Naive thymus-derived CD4-positive, alpha-beta T cell (primary cell): ENCODE results near the gene REL. TPM values are rescaled to one million over a fixed set of nuclear protein-coding genes. Genes with fewer than 3 reads are reported as not detected.
A peak's percentile ranks its signal among the peaks of the same experiment; 100 is the strongest.
"Not testable (repeated sequence)": the region's sequence is repeated elsewhere in the genome, so short reads cannot be mapped to it uniquely, and the experiment has no call there.

ENCODE experiments used
- ATAC-seq: fragments of 150-1000 bp; cut with Tn5 transposase; 2 replicates; pipeline ENCODE4 v1.10.0; 2021; ENCODE audit warnings: mild to moderate bottlenecking, moderate library complexity
- CTCF ChIA-PET: fragments of 350-600 bp; sonication (Branson Sonifier 250); formaldehyde crosslinking; loops from one replicate; lab custom pipeline; 2021; ENCODE audit warnings: antibody characterized with exemption; lab: Charles Lee
- POLR2A ChIA-PET: fragments of 350-600 bp; sonication (Branson Sonifier 250); formaldehyde crosslinking; loops from one replicate; lab custom pipeline; 2021; ENCODE audit warnings: antibody characterized with exemption, inconsistent platforms; lab: Charles Lee
- DNase-seq, 9 donors: peaks; one replicate each; pipeline versions ENCODE4 v3.0.0 to v3.0.0-alpha.2; 2020 to 2022; ENCODE audit warnings: mixed read lengths in 1 of 9
- H3K27ac ChIP-seq: one replicate; pipeline ENCODE4 v1.7.0; 2013; ENCODE audit warnings: mild to moderate bottlenecking, low read depth, low read length, moderate library complexity
- H3K27me3 ChIP-seq, 2 donors: one replicate each; pipeline ENCODE4 v1.7.0; 2013; ENCODE audit warnings: low read length in 2 of 2, mild to moderate bottlenecking in 2 of 2, moderate library complexity in 2 of 2; ENCODE audit not compliant: control insufficient read depth in 2 of 2, insufficient read depth in 2 of 2
- H3K36me3 ChIP-seq, 3 experiments: 1 replicate in 2 of 3; 2 replicates in 1 of 3; pipeline ENCODE4 v1.7.0; 2013; ENCODE audit warnings: low read length in 3 of 3, mild to moderate bottlenecking in 3 of 3, moderate library complexity in 1 of 3; ENCODE audit not compliant: insufficient read depth in 3 of 3, control insufficient read depth in 2 of 3
- H3K4me1 ChIP-seq, 2 donors: one replicate each; pipeline ENCODE4 v1.7.0; 2013; ENCODE audit warnings: low read length in 2 of 2, mild to moderate bottlenecking in 2 of 2, moderate library complexity in 1 of 2; ENCODE audit not compliant: control insufficient read depth in 2 of 2, insufficient read depth in 2 of 2
- H3K4me3 ChIP-seq: 2 replicates; pipeline ENCODE4 v1.7.0; 2013; ENCODE audit warnings: mild to moderate bottlenecking, low read length
- H3K9me3 ChIP-seq, 3 experiments: 1 replicate in 2 of 3; 2 replicates in 1 of 3; pipeline ENCODE4 v1.7.0; 2013; ENCODE audit warnings: low read length in 3 of 3; ENCODE audit not compliant: control insufficient read depth in 2 of 3
- H3K27ac Mint-ChIP-seq, 9 donors: one replicate each; pipeline ENCODE4 v1.8.0; 2020 to 2022; ENCODE audit warnings: mixed read lengths in 9 of 9, mild to moderate bottlenecking in 8 of 9, moderate library complexity in 5 of 9, inconsistent platforms in 2 of 9
- H3K27me3 Mint-ChIP-seq, 5 donors: one replicate each; pipeline ENCODE4 v1.8.0; 2021 to 2022; ENCODE audit warnings: mixed read lengths in 5 of 5, mild to moderate bottlenecking in 1 of 5
- H3K36me3 Mint-ChIP-seq, 5 donors: one replicate each; pipeline ENCODE4 v1.8.0; 2020 to 2022; ENCODE audit warnings: mixed read lengths in 5 of 5, mild to moderate bottlenecking in 3 of 5, inconsistent platforms in 1 of 5
- H3K4me1 Mint-ChIP-seq, 7 donors: one replicate each; pipeline ENCODE4 v1.8.0; 2020 to 2022; ENCODE audit warnings: mixed read lengths in 7 of 7, mild to moderate bottlenecking in 3 of 7, inconsistent platforms in 1 of 7
- H3K4me3 Mint-ChIP-seq, 10 donors: one replicate each; pipeline ENCODE4 v1.8.0; 2020 to 2022; ENCODE audit warnings: mild to moderate bottlenecking in 10 of 10, mixed read lengths in 10 of 10, moderate library complexity in 6 of 10, inconsistent platforms in 2 of 10
- H3K9me3 Mint-ChIP-seq, 11 donors: one replicate each; pipeline ENCODE4 v1.8.0; 2020 to 2022; ENCODE audit warnings: mixed read lengths in 11 of 11, mild to moderate bottlenecking in 4 of 11, inconsistent platforms in 1 of 11, moderate library complexity in 1 of 11
- intact Hi-C, 2 donors: fragments of 100-400 bp; cut with micrococcal nuclease; formaldehyde crosslinking; loops; one replicate each; pipeline ENCODE4 v1.15.1; 2023
- polyA plus RNA-seq, 2 donors: library from polyadenylated mRNA; unstranded; fragments of 300-500 nt; fragmentation: Illumina TruSeq; gene quantifications; one replicate each; pipeline ENCODE4 v1.2.3, GENCODE V29; 2021
- total RNA-seq, 6 experiments: library from RNA in 5 of 6; stranded (reverse) in 5 of 6; gene quantifications; 1 replicate in 5 of 6; 2 replicates in 1 of 6; pipeline ENCODE4 v1.2.3 and lab custom pipeline; 2021 to 2026

The REL gene
- total and polyA plus RNA-seq, 7 experiments from 2014 or later, result 10.9 to 78.8 (median 21.8) TPM

- peak overlapping the region in 1 of 10 donors; percentile 6 for H3K4me3 Mint-ChIP-seq
- Histone ChIP-seq H3K4me3 (no peak overlapping the region), H3K9me3 (no peaks in the 10 kb centered on the region), H3K4me1 (no peaks in the 10 kb centered on the region), H3K36me3 (peaks cover 0 to 20% (median 20%) of the 10 kb centered on the region in 3 experiments), H3K27ac (no peak overlapping the region), H3K27me3 (no peaks in the 10 kb centered on the region)
- POLR2A ChIA-PET, result no interaction called here
- intact Hi-C loops, result no loop called here
- peaks cover 0 to 22% (median 20%) of the 10 kb centered on the region in 5 donors for H3K36me3 Mint-ChIP-seq
- no peaks in the 10 kb centered on the region for H3K27me3 Mint-ChIP-seq
- DNase-seq (no peak), ATAC-seq (peak; percentile 15)
- peaks cover 0 to 13% (median 4%) of the 10 kb centered on the region in 7 donors for H3K4me1 Mint-ChIP-seq
- CTCF ChIA-PET, result no interaction called here
- H3K9me3 Mint-ChIP-seq, result no peaks in the 10 kb centered on the region
- H3K27ac Mint-ChIP-seq, result peak overlapping the region in 3 of 9 donors; percentile 10 to 64 (median 49)
Measured at GRCh38 chr2:60906395-60906794, 25.0 kb downstream of the REL start.

DNA sequence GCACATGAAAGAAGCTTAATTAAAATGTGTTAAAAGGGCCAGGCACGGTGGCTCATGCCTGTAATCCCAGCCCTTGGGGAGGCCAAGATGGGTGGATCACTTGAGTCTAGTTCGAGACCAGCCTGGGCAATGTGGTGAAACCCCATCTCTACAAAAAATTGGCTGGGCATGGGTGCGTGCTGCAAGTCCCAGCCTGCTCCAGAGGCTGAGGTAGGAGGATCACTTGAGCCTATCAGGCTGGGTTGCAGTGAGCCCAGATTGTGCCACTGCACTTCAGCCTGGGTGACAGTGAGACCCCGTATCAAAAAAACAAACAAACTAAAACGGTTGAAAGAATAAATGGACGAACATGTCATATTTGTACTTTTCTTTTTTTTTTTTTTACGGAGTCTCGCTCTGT is 26.0 kb downstream of the REL start:
- no peaks in the 10 kb centered on the region for H3K27me3 Mint-ChIP-seq
- POLR2A ChIA-PET, result no interaction called here
- intact Hi-C loops, result no loop called here
- H3K4me3 Mint-ChIP-seq, result no peak overlapping the region
- Histone ChIP-seq H3K9me3 (no peaks in the 10 kb centered on the region), H3K36me3 (peaks cover 0 to 15% (median 13%) of the 10 kb centered on the region in 3 experiments), H3K4me1 (no peaks in the 10 kb centered on the region), H3K27me3 (no peaks in the 10 kb centered on the region), H3K27ac (no peak overlapping the region), H3K4me3 (no peak overlapping the region)
- ATAC-seq, result peak; percentile 12
- no peaks in the 10 kb centered on the region for H3K9me3 Mint-ChIP-seq
- CTCF ChIA-PET, result no interaction called here
- DNase-seq, result no peak
- peaks cover 0 to 20% (median 14%) of the 10 kb centered on the region in 5 donors for H3K36me3 Mint-ChIP-seq
- H3K27ac Mint-ChIP-seq, result no peak overlapping the region
- H3K4me1 Mint-ChIP-seq, result peaks cover 0 to 13% (median 4%) of the 10 kb centered on the region in 7 donors

DNA sequence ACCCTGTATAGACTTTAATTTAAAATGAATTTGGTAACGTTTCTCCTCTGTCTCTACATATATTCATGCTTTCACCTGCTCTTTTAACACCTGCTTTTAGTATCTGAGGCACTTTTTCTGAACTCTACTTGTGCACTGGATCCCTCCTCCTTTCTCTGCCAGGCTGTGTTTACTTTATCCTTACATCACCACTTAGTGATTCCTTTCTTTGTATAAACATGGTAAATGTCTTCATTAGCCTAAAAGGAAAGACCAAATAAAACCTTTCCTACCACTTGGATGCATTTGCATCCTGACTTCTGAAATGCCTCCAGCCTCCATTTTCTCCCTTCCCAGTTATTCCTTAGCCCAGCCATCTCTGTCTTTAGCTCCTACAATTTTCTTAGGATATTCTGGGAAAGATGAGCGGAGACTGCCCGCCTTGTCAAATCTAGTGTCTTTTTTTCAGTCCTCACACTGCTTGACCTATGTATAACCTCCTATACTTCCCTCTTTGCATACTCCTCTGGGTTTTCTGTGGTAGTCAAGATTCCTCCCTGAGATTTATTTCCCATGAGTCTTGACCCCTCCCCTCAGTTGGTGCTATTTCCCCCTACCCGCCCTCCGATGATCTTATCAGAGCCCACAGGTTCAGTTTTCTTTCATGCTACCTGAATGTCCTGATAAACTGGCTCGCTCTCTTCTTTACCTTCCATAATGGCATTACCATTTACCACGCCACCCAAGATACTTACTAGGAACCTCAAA is 44.8 kb downstream of the REL start:
- intact Hi-C loops, result no loop called here
- Mint-ChIP-seq H3K27ac (peak overlapping the region in 1 of 9 donors; percentile 81), H3K36me3 (peaks cover 29 to 48% (median 45%) of the 10 kb centered on the region in 5 donors), H3K4me1 (peaks cover 0 to 12% (median 4%) of the 10 kb centered on the region in 7 donors), H3K4me3 (no peak overlapping the region), H3K27me3 (no peaks in the 10 kb centered on the region), H3K9me3 (peaks cover 0 to 3% (median 0%) of the 10 kb centered on the region in 11 donors)
- Histone ChIP-seq H3K36me3 (peaks cover 10 to 30% (median 14%) of the 10 kb centered on the region in 3 experiments), H3K27me3 (peaks cover 0 to 3% of the 10 kb centered on the region in 2 donors), H3K4me1 (no peaks in the 10 kb centered on the region), H3K27ac (no peak overlapping the region), H3K4me3 (no peak overlapping the region), H3K9me3 (no peaks in the 10 kb centered on the region)
- POLR2A ChIA-PET, result interaction anchor here (0.8 kb wide), 1 partner anchor 254 kb away, joined by 4 read pairs; no protein-coding TSS in a partner anchor
- ATAC-seq (peak; percentile 39), DNase-seq (no peak)
- CTCF ChIA-PET, result interaction anchor here (0.7 kb wide), 1 partner anchor 389 kb away, joined by 3 read pairs; no protein-coding TSS in a partner anchor

DNA sequence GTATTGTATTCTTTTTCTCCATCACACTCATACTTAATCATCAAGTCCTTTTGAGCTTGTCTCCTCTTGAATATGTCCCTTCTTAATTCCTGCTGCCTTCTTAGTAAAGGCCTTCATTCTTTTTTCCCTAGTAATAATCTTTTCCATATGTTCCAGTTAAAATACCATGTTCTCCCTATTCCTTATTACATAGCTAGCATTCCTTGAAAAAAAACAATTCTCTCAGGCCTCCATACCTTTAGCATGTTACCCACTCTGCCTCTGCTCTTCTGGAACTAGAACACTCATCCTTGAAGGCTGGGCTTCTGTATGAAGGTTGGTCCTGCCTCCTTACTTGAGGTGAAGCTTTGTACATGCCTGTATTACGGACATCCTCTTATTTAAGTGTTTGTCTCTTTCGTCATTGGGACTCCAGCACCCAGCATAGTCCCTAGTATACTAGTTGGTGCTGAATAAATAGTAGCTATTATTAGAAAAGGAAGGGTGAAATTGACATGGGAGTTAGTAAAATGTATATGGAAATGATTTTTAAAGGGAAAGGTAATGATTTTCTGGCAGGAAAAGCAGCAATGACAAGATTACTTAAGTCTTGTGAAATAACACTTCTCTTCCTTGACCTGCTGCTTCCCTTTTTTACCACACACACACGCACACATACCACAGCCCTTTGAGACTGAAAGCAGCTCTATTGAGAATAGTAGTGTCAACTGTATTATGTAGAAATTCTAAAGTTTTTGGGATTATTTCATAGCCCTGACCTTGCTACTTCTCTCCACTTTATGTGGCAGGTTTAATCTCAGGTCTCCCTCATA is 45.6 kb downstream of the REL start:
- Mint-ChIP-seq H3K27ac (peak overlapping the region in 1 of 9 donors; percentile 24), H3K9me3 (peaks cover 0 to 3% (median 0%) of the 10 kb centered on the region in 11 donors), H3K4me1 (peaks cover 0 to 12% (median 4%) of the 10 kb centered on the region in 7 donors), H3K27me3 (no peaks in the 10 kb centered on the region), H3K4me3 (no peak overlapping the region), H3K36me3 (peaks cover 27 to 47% (median 44%) of the 10 kb centered on the region in 5 donors)
- peaks cover 0 to 3% of the 10 kb centered on the region in 2 donors for H3K27me3 ChIP-seq
- H3K4me1 ChIP-seq, result no peaks in the 10 kb centered on the region
- peaks cover 7 to 30% (median 11%) of the 10 kb centered on the region in 3 experiments for H3K36me3 ChIP-seq
- peak; percentile 85 for ATAC-seq
- no peak for DNase-seq
- intact Hi-C loops, result no loop called here
- no peak overlapping the region for H3K4me3 ChIP-seq
- no peaks in the 10 kb centered on the region for H3K9me3 ChIP-seq
- POLR2A ChIA-PET, result interaction anchor here (0.8 kb wide), 1 partner anchor 253 kb away, joined by 4 read pairs; no protein-coding TSS in a partner anchor
- CTCF ChIA-PET, result interaction anchor here (0.7 to 1.2 kb wide), 2 partner anchors 226 to 388 kb away, joined by 3 to 4 read pairs; no protein-coding TSS in a partner anchor
- H3K27ac ChIP-seq, result no peak overlapping the region

DNA sequence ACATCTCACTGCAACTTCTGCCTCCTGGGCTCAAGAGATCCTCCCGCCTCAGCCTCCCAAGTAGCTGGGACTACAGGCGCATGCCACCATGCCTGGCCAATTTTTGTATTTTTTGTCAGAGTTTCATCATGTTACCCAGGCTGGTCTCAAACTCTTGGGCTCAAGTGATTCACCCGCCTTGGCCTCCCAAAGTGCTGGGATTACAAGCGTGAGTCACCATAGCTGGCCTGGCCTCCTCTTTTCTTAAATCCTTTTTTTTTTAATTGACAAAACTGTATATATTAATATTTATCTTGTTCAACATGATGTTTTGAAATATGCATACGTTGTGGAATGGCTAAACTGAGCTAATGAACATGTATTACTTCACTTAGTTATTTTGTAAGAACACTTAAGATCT is 50.7 kb downstream of the REL start:
- ATAC-seq, H3K27ac ChIP-seq, POLR2A ChIA-PET, CTCF ChIA-PET, DNase-seq, H3K27me3 Mint-ChIP-seq, H3K9me3 ChIP-seq, H3K4me1 ChIP-seq, intact Hi-C loops, H3K9me3 Mint-ChIP-seq, H3K36me3 ChIP-seq, H3K4me3 ChIP-seq, H3K27me3 ChIP-seq, H3K4me3 Mint-ChIP-seq, H3K27ac Mint-ChIP-seq: not testable (repeated sequence)
- Mint-ChIP-seq H3K4me1 (peaks cover 0 to 13% (median 4%) of the 10 kb centered on the region in 7 donors), H3K36me3 (peaks cover 12 to 35% (median 19%) of the 10 kb centered on the region in 5 donors)

DNA sequence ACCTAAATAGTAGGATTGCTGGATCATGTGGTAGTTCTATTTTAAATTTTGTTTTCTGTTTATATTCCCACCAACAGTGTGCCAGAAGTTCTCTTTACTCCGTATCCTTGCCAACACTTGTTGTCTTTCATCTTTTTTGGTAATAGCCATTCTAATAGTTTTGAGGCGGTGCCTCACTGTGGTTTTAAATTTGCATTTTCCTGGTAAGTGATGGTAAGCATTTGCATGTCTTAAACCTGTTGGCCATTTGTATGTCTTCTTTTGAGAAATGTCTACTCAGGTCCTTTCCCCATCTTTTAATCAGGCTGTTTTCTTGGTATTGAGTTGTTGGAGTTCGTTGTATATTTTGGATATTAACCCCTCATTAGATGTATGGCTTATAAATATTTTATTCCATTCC is 51.6 kb downstream of the REL start:
- H3K27me3 ChIP-seq, result no peaks in the 10 kb centered on the region
- no peaks in the 10 kb centered on the region for H3K9me3 ChIP-seq
- H3K27me3 Mint-ChIP-seq, result no peaks in the 10 kb centered on the region
- H3K27ac Mint-ChIP-seq, result no peak overlapping the region
- no peak for ATAC-seq
- no peak overlapping the region for H3K4me3 Mint-ChIP-seq
- intact Hi-C loops, result no loop called here
- H3K27ac ChIP-seq, result no peak overlapping the region
- H3K4me1 ChIP-seq, result no peaks in the 10 kb centered on the region
- DNase-seq, result no peak
- H3K4me3 ChIP-seq, result no peak overlapping the region
- H3K36me3 ChIP-seq, result peaks cover 0 to 9% (median 0%) of the 10 kb centered on the region in 3 experiments
- H3K9me3 Mint-ChIP-seq, result peaks cover 0 to under 1% (median 0%) of the 10 kb centered on the region in 11 donors
- peaks cover 4 to 33% (median 19%) of the 10 kb centered on the region in 5 donors for H3K36me3 Mint-ChIP-seq
- ChIA-PET POLR2A (interaction anchor here (0.6 kb wide), 1 partner anchor 97 kb away, joined by 4 read pairs; no protein-coding TSS in a partner anchor), CTCF (no interaction called here)
- peaks cover 0 to 16% (median 5%) of the 10 kb centered on the region in 7 donors for H3K4me1 Mint-ChIP-seq
